ENCODE data around the gene EXTL2.
"Not testable (repeated sequence)": the region's sequence is repeated elsewhere in the genome, so short reads cannot be mapped to it uniquely, and the experiment has no call there.

Gene EXTL2

GRCh38 chr1:100852976-100853375 lies 41.7 kb downstream of the EXTL2 start:
- no peak for DNase-seq

- no peak for DNase-seq
Observed at GRCh38 chr1:100851726-100852125, 42.9 kb downstream of the EXTL2 start.

GRCh38 chr1:100847361-100848082 lies 47.1 kb downstream of the EXTL2 start:
- DNase-seq = no peak

GRCh38 chr1:100843160-100843559 lies 51.5 kb downstream of the EXTL2 start:
- not testable (repeated sequence) for DNase-seq

GRCh38 chr1:100835866-100836842 lies 58.5 kb downstream of the EXTL2 start:
- no peak for DNase-seq

- peak; percentile 17 to 21 for DNase-seq
Observed at GRCh38 chr1:100834777-100835660, 59.6 kb downstream of the EXTL2 start.

- no peak for DNase-seq
Observed at GRCh38 chr1:100832694-100833428, 61.8 kb downstream of the EXTL2 start.

GRCh38 chr1:100825666-100826065 lies 69.0 kb downstream of the EXTL2 start:
- not testable (repeated sequence) for DNase-seq
